GM19240 (cell line): Measurements from ENCODE around the gene MOB2.

Experiments used
- DNase-seq: peaks from one replicate; pipeline ENCODE4 v3.0.0; 2011; ENCODE audit warnings: low spot score; ENCODE audit not compliant: insufficient read length

MOB2 gene

GRCh38 chr11:1472180-1473005, 14.2 kb downstream of the MOB2 start:
- DNase-seq = no peak

GRCh38 chr11:1471736-1472135, 14.8 kb downstream of the MOB2 start:
- no peak for DNase-seq

- DNase-seq = no peak
Measured at GRCh38 chr11:1470681-1471611, 15.6 kb downstream of the MOB2 start.

- no peak for DNase-seq
Measured at GRCh38 chr11:1469911-1470680, 16.5 kb downstream of the MOB2 start.

GRCh38 chr11:1469287-1469910, 17.2 kb downstream of the MOB2 start:
- no peak for DNase-seq

GRCh38 chr11:1468473-1469066, 18.0 kb downstream of the MOB2 start:
- DNase-seq = no peak

- DNase-seq = no peak
Measured at GRCh38 chr11:1468002-1468401, 18.6 kb downstream of the MOB2 start.

GRCh38 chr11:1467270-1467669, 19.3 kb downstream of the MOB2 start:
- no peak for DNase-seq

- DNase-seq = no peak
Measured at GRCh38 chr11:1466784-1467183, 19.8 kb downstream of the MOB2 start.

GRCh38 chr11:1463056-1463455, 23.5 kb downstream of the MOB2 start:
- no peak for DNase-seq

- DNase-seq = no peak
Measured at GRCh38 chr11:1462698-1462975, 23.9 kb downstream of the MOB2 start.

- no peak for DNase-seq
Measured at GRCh38 chr11:1461826-1462697, 24.5 kb downstream of the MOB2 start.

GRCh38 chr11:1460986-1461825, 25.4 kb downstream of the MOB2 start:
- no peak for DNase-seq

- DNase-seq = no peak
Measured at GRCh38 chr11:1460396-1460985, 26.1 kb downstream of the MOB2 start.

GRCh38 chr11:1459764-1460395, 26.7 kb downstream of the MOB2 start:
- DNase-seq = no peak

GRCh38 chr11:1459219-1459575, 27.4 kb downstream of the MOB2 start:
- no peak for DNase-seq

GRCh38 chr11:1458340-1459218, 28.0 kb downstream of the MOB2 start:
- DNase-seq = no peak
